Lower leg skin (tissue), 4 donors: ENCODE results near the gene ATG7. TPM values are rescaled to one million over a fixed set of nuclear protein-coding genes. Genes with fewer than 3 reads are reported as not detected.

Source experiments
- DNase-seq, 2 donors: peaks; one replicate each; pipeline ENCODE4 v3.0.0-alpha.2; 2019; ENCODE audit warnings: low spot score in 2 of 2
- H3K4me3 ChIP-seq: fragments of 200-600 bp; sonication (generic); 2 replicates; pipeline ENCODE4 v1.5.1; 2017; ENCODE audit warnings: mild to moderate bottlenecking, low read depth; ENCODE audit not compliant: poor library complexity, severe bottlenecking
- POLR2A ChIP-seq, 2 donors: fragments of 450-650 bp; IDR thresholded peaks; one replicate each; pipeline ENCODE4 v1.6.1; 2016 to 2017; ENCODE audit warnings: antibody characterized with exemption in 2 of 2, mild to moderate bottlenecking in 1 of 2, moderate library complexity in 1 of 2
- WGBS, 2 donors: methylation state at CpG; one replicate each; pipeline ENCODE4 v1.1.5; 2018; 5-methylcytosine and 5-hydroxymethylcytosine counted together
- intact Hi-C: fragments of 100-400 bp; cut with DNase I; formaldehyde crosslinking; loops from one replicate; pipeline ENCODE4 v1.15.0; 2023; ENCODE audit warnings: low total_unique reads
- total RNA-seq, 4 donors: library from RNA; depleted of rRNA; stranded (reverse); fragments of >200 nt; gene quantifications; one replicate each; pipeline ENCODE4 v1.1.0, GENCODE V29; 2016
- TF ChIP-seq, protein P1 (sequence below), 3 donors: fragments of 450-650 bp; IDR thresholded peaks; one replicate each; pipeline ENCODE4 v1.5.1; 2016; ENCODE audit warnings: antibody characterized with exemption in 3 of 3, mild to moderate bottlenecking in 3 of 3, moderate library complexity in 2 of 3

The ATG7 gene
- total RNA-seq, 4 donors from 2014 or later = 38.8 to 110 (median 53.2) TPM

- intact Hi-C loops = no loop called here
- no peak for DNase-seq
- TF ChIP-seq, protein P1, sequence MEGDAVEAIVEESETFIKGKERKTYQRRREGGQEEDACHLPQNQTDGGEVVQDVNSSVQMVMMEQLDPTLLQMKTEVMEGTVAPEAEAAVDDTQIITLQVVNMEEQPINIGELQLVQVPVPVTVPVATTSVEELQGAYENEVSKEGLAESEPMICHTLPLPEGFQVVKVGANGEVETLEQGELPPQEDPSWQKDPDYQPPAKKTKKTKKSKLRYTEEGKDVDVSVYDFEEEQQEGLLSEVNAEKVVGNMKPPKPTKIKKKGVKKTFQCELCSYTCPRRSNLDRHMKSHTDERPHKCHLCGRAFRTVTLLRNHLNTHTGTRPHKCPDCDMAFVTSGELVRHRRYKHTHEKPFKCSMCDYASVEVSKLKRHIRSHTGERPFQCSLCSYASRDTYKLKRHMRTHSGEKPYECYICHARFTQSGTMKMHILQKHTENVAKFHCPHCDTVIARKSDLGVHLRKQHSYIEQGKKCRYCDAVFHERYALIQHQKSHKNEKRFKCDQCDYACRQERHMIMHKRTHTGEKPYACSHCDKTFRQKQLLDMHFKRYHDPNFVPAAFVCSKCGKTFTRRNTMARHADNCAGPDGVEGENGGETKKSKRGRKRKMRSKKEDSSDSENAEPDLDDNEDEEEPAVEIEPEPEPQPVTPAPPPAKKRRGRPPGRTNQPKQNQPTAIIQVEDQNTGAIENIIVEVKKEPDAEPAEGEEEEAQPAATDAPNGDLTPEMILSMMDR (IDR thresholded peaks at IDR 0.05) = no peak
- no peak for TF ChIP-seq POLR2A (IDR thresholded peaks at IDR 0.05)
- WGBS, 2 donors = 84 to 91% methylated on average over 15 to 17 of the region's 17 CpGs
- no peak overlapping the region for H3K4me3 ChIP-seq
Measured at GRCh38 chr3:11562277-11562881, 290.2 kb downstream of the ATG7 start.

- TF ChIP-seq POLR2A (IDR thresholded peaks at IDR 0.05) = no peak
- TF ChIP-seq, protein P1 (IDR thresholded peaks at IDR 0.05) = no peak
- no peak overlapping the region for H3K4me3 ChIP-seq
- intact Hi-C loops = no loop called here
- DNase-seq = no peak
- WGBS, 2 donors = 87 to 93% methylated on average over 14 to 16 of the region's 16 CpGs
Measured at GRCh38 chr3:11563159-11563864, 291.1 kb downstream of the ATG7 start.

- DNase-seq = no peak
- no peak for TF ChIP-seq POLR2A (IDR thresholded peaks at IDR 0.05)
- TF ChIP-seq, protein P1 (IDR thresholded peaks at IDR 0.05) = no peak
- 85 to 91% methylated on average over 7 of the region's 7 CpGs for WGBS, 2 donors
- intact Hi-C loops = no loop called here
- no peak overlapping the region for H3K4me3 ChIP-seq
Measured at GRCh38 chr3:11563865-11564185, 291.6 kb downstream of the ATG7 start.

DNA sequence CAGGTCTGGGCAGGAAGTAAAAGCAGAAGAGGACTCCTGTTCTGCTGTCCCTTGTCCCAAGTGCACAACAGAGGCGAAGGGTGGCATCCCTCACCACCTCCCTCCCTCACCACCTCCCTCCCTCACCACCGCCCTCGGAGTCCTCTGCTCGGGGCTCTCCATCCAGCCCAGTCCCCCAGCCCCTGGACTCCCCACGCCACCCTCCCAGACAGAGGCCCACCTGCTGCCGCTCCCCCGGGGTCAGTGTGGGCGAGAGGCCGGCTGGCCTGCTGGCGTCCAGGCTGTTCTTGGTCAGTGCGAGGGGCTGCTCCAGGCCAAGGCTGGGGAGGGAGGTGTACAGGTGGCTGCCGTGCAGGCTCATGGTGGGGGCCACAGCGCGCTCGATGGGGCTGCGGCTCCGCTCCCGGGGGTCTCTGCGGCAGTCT is 292.4 kb downstream of the ATG7 start:
- peak in 1 of 2 donors; percentile 80 for DNase-seq
- intact Hi-C loops = no loop called here
- WGBS, 2 donors = 85 to 90% methylated on average over 19 of the region's 19 CpGs
- no peak overlapping the region for H3K4me3 ChIP-seq
- no peak for TF ChIP-seq POLR2A (IDR thresholded peaks at IDR 0.05)
- TF ChIP-seq, protein P1 (IDR thresholded peaks at IDR 0.05) = no peak

- no peak overlapping the region for H3K4me3 ChIP-seq
- DNase-seq = no peak
- intact Hi-C loops = no loop called here
- no peak for TF ChIP-seq POLR2A (IDR thresholded peaks at IDR 0.05)
- TF ChIP-seq, protein P1 (IDR thresholded peaks at IDR 0.05) = no peak
- WGBS, 2 donors = 87 to 90% methylated on average over 16 of the region's 16 CpGs
Measured at GRCh38 chr3:11565072-11565471, 292.9 kb downstream of the ATG7 start.
